ENCODE data around the gene CARD10. TPM values are rescaled to one million over a fixed set of nuclear protein-coding genes. Genes with fewer than 3 reads are reported as not detected.

CARD10 gene
- total RNA-seq, 8 experiments from 2014 or later: 1.1 to 7.5 (median 2.0) TPM

GRCh38 chr22:37456346-37456745, 62.9 kb downstream of the CARD10 start:
- 24 to 100% (median 90%) methylated on average over 1 to 4 of the region's 17 CpGs; no CpG with 5 or more reads in 4 of the 10 experiments for WGBS, 10 experiments
- in situ Hi-C loops (cut with MboI; ENCODE audit: low pct_unique_long_range_greater_than_20kb in 2 of 9, low sequenced_read_pairs in 9 of 9, unreplicated experiment in 9 of 9): loop anchor here in 5 of 9 experiments (5.0 to 10.0 kb wide), 3 partner anchors 132 to 142 kb away; no protein-coding TSS in a partner anchor
- no peak for ATAC-seq (replicated peaks in 6 of 8)

GRCh38 chr22:37455896-37456295, 63.3 kb downstream of the CARD10 start:
- Histone ChIP-seq H3K4me1 (replicated peaks in 1 of 2) (peaks cover 19 to 20% of the 10 kb centered on the region in 2 donors), H3K4me3 (no peak overlapping the region), H3K27ac (no peak overlapping the region)
- WGBS, 10 experiments: 0 to 60% (median 33%) methylated on average over 1 of the region's 14 CpGs; no CpG with 5 or more reads in 7 of the 10 experiments
- in situ Hi-C loops (cut with MboI; ENCODE audit: low pct_unique_long_range_greater_than_20kb in 2 of 9, low sequenced_read_pairs in 9 of 9, unreplicated experiment in 9 of 9): loop anchor here in 5 of 9 experiments (5.0 to 10.0 kb wide), 3 partner anchors 131 to 141 kb away; no protein-coding TSS in a partner anchor
- ATAC-seq (replicated peaks in 6 of 8): no peak

More at GRCh38 chr22:37456346-37456745, 62.9 kb downstream of the CARD10 start:
- Histone ChIP-seq H3K27ac (no peak overlapping the region), H3K4me1 (replicated peaks in 1 of 2) (peaks cover 19 to 20% of the 10 kb centered on the region in 2 donors), H3K4me3 (no peak overlapping the region)

GRCh38 chr22:37454857-37455686, 64.1 kb downstream of the CARD10 start:
- ATAC-seq (replicated peaks in 6 of 8): peak; percentile 18 to 95 (median 75)
- Histone ChIP-seq H3K4me1 (replicated peaks in 1 of 2) (peaks cover 24 to 27% of the 10 kb centered on the region in 2 donors), H3K27ac (no peak overlapping the region), H3K4me3 (no peak overlapping the region)
- in situ Hi-C loops (cut with MboI; ENCODE audit: low pct_unique_long_range_greater_than_20kb in 2 of 9, low sequenced_read_pairs in 9 of 9, unreplicated experiment in 9 of 9): loop anchor here in 6 of 9 experiments (5.0 to 10.0 kb wide), 3 partner anchors 130 to 140 kb away; no protein-coding TSS in a partner anchor
- WGBS, 10 experiments: 0 to 80% (median 27%) methylated on average over 1 to 10 of the region's 21 CpGs; no CpG with 5 or more reads in 1 of the 10 experiments

DNA sequence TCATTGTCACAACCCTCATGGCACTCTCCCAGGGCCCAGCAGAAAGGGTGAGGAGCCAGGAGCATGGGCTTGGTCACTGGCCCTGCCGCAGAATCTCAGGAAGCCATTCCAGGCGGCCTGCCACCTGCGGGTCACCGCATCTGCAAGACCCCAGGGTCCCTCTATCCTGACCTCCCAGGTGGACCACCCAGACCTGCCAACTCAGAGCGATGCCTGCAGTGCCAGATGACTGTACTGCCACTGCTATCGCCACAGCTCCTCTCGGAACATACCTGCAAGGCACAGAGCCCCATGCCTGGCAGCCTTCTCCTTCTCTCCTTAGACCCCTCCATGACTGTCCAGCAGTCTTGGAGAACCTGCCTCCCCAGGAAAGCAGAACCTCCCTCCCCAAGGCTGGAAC, 65.5 kb downstream of the CARD10 start:
- no peak for ATAC-seq (replicated peaks in 6 of 8)
- H3K27ac ChIP-seq: no peak overlapping the region
- peaks cover 38 to 39% of the 10 kb centered on the region in 2 donors for H3K4me1 ChIP-seq (replicated peaks in 1 of 2)
- 80 to 100% (median 89%) methylated on average over 1 to 5 of the region's 7 CpGs; no CpG with 5 or more reads in 7 of the 10 experiments for WGBS, 10 experiments
- in situ Hi-C loops (cut with MboI; ENCODE audit: low pct_unique_long_range_greater_than_20kb in 2 of 9, low sequenced_read_pairs in 9 of 9, unreplicated experiment in 9 of 9): loop anchor here in 5 of 9 experiments (5.0 to 10.0 kb wide), 3 partner anchors 129 to 139 kb away; no protein-coding TSS in a partner anchor
- no peak overlapping the region for H3K4me3 ChIP-seq

DNA sequence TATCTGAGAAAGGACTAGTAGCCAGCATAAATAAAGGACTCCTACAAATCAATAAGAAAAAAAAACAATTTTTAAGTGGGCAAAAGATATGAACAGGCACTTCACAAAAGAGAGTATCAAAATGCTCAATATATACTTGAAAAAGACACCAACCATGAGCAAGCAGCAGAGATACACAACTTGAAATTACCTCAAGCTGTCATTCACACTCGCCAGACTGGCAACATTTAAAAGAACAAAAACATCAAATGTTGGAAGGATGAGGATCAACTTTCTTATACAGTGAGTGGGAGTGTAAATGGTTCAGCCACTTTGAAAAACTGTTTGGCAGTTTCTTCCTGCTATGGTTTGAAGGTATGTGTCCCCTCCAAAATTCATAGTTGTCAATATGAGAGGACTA, 68.0 kb downstream of the CARD10 start:
- 0 to 100% (median 80%) methylated on average over 1 of the region's 1 CpG; no CpG with 5 or more reads in 1 of the 10 experiments for WGBS, 10 experiments
- H3K4me3 ChIP-seq: no peak overlapping the region
- no peak overlapping the region for H3K27ac ChIP-seq
- in situ Hi-C loops (cut with MboI; ENCODE audit: low pct_unique_long_range_greater_than_20kb in 2 of 9, low sequenced_read_pairs in 9 of 9, unreplicated experiment in 9 of 9): loop anchor here in 5 of 9 experiments (5.0 to 10.0 kb wide), 3 partner anchors 126 to 136 kb away; no protein-coding TSS in a partner anchor
- no peak for ATAC-seq (replicated peaks in 6 of 8)
- peaks cover 48 to 53% of the 10 kb centered on the region in 2 donors for H3K4me1 ChIP-seq (replicated peaks in 1 of 2)

DNA sequence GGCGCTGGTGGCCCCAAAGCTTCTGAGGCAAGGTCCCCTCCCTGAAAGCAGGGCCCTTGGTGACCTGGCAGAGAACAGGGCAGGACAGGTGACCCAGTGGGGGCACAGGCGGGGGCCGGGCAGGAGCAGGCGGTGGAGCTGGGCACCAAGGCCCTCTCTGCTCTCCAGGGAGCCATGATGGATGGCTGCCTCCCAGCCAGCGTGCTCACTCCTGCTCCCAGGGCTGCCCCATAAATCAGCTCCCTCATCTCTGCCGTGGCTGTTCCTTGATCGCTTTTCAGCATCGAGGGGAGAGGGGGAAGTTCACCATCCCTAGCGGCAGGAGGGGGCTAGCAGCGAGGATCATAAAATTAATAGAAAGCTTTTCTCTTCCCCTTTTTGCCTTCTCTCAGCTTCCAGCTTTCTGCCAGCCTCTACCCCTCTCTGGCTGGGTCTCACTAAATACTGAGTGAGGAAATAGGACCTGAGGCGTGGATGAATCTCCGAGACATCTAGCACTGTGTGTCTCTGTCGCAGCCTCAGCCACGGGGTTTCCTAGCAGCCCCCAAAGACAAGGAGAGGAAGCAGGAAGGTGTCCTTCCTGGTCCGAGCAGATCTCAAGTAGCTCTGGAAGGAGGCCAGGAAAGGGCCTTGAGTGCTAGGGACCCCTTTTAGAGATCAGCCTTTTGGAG, 69.7 kb downstream of the CARD10 start:
- Histone ChIP-seq H3K4me1 (replicated peaks in 1 of 2) (peaks cover 32 to 38% of the 10 kb centered on the region in 2 donors), H3K27ac (peak overlapping the region; percentile 66 to 82), H3K4me3 (no peak overlapping the region)
- peak in 5 of 8 experiments; percentile 93 to 97 (median 95) for ATAC-seq (replicated peaks in 6 of 8)
- 26 to 86% (median 43%) methylated on average over 1 to 9 of the region's 15 CpGs; no CpG with 5 or more reads in 6 of the 10 experiments for WGBS, 10 experiments
- in situ Hi-C loops (cut with MboI; ENCODE audit: low pct_unique_long_range_greater_than_20kb in 2 of 9, low sequenced_read_pairs in 9 of 9, unreplicated experiment in 9 of 9): loop anchor here in 5 of 9 experiments (5.0 to 10.0 kb wide), 3 partner anchors 125 to 135 kb away; no protein-coding TSS in a partner anchor

- Histone ChIP-seq H3K27ac (peak overlapping the region; percentile 66 to 82), H3K4me1 (replicated peaks in 1 of 2) (peaks cover 32 to 38% of the 10 kb centered on the region in 2 donors), H3K4me3 (no peak overlapping the region)
- in situ Hi-C loops (cut with MboI; ENCODE audit: low pct_unique_long_range_greater_than_20kb in 2 of 9, low sequenced_read_pairs in 9 of 9, unreplicated experiment in 9 of 9): no loop called here
- WGBS, 10 experiments: 40 to 76% methylated on average over 1 to 5 of the region's 18 CpGs; no CpG with 5 or more reads in 8 of the 10 experiments
- ATAC-seq (replicated peaks in 6 of 8): peak in 5 of 8 experiments; percentile 31 to 55 (median 42)
Measured at GRCh38 chr22:37448516-37449127, 70.6 kb downstream of the CARD10 start.

DNA sequence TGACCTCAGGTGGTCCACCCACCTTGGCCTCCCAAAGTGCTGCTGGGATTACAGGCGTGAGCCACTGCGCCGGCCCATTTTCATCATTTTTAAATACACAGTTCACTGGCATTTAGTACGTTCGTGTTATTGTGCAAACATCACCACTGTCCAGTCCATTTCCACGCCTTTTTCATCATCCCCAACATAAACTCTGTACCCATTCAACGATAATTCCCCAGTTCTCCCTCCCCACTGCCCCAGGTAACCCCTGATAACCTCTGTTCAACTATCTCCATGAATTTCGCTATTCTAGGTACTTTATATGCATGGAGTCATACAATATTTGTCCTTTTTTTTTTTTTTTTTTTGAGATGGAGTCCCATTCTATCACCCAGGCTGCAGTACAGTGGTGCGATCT, 73.7 kb downstream of the CARD10 start:
- no peak for ATAC-seq (replicated peaks in 6 of 8)
- in situ Hi-C loops (cut with MboI; ENCODE audit: low pct_unique_long_range_greater_than_20kb in 2 of 9, low sequenced_read_pairs in 9 of 9, unreplicated experiment in 9 of 9): no loop called here
- Histone ChIP-seq H3K4me3 (no peak overlapping the region), H3K27ac (no peak overlapping the region), H3K4me1 (replicated peaks in 1 of 2) (peaks cover 37 to 47% of the 10 kb centered on the region in 2 donors)
- WGBS, 10 experiments: 39 to 100% (median 75%) methylated on average over 1 to 8 of the region's 9 CpGs; no CpG with 5 or more reads in 4 of the 10 experiments

GRCh38 chr22:37443977-37444376, 75.2 kb downstream of the CARD10 start:
- 53 to 100% (median 89%) methylated on average over 1 to 7 of the region's 7 CpGs; no CpG with 5 or more reads in 1 of the 10 experiments for WGBS, 10 experiments
- H3K4me3 ChIP-seq: no peak overlapping the region
- no peak overlapping the region for H3K27ac ChIP-seq
- H3K4me1 ChIP-seq (replicated peaks in 1 of 2): peaks cover 22 to 38% of the 10 kb centered on the region in 2 donors
- ATAC-seq (replicated peaks in 6 of 8): no peak
- in situ Hi-C loops (cut with MboI; ENCODE audit: low pct_unique_long_range_greater_than_20kb in 2 of 9, low sequenced_read_pairs in 9 of 9, unreplicated experiment in 9 of 9): no loop called here

GRCh38 chr22:37443086-37443485, 76.1 kb downstream of the CARD10 start:
- ATAC-seq (replicated peaks in 6 of 8): no peak
- no peak overlapping the region for H3K27ac ChIP-seq
- in situ Hi-C loops (cut with MboI; ENCODE audit: low pct_unique_long_range_greater_than_20kb in 2 of 9, low sequenced_read_pairs in 9 of 9, unreplicated experiment in 9 of 9): no loop called here
- H3K4me3 ChIP-seq: no peak overlapping the region
- WGBS, 10 experiments: 25 to 100% (median 84%) methylated on average over 1 to 7 of the region's 7 CpGs
- H3K4me1 ChIP-seq (replicated peaks in 1 of 2): peaks cover 22 to 38% of the 10 kb centered on the region in 2 donors

DNA sequence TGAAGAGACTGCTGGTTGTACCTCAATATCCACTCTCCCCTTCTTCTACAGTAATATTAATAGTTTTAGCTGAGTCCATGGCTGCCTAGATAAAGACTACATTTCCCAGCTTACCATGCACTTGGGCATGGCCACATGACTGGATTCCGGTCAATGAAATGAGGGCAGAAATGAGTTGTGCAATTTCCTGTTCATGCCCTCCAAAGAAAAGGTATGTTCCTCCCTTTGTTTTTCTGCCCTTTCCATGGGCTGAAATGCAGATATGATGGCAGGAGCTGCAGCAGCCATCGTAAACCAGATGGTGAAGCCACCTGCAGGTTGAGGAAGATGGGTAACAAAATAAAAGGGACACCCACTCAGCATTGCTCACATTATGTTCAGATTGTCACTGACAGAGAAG, 76.7 kb downstream of the CARD10 start:
- Histone ChIP-seq H3K4me3 (no peak overlapping the region), H3K27ac (peak overlapping the region in 1 of 2 donors; percentile 35), H3K4me1 (replicated peaks in 1 of 2) (peaks cover 19 to 34% of the 10 kb centered on the region in 2 donors)
- 14 to 95% (median 70%) methylated on average over 1 to 2 of the region's 2 CpGs; no CpG with 5 or more reads in 3 of the 10 experiments for WGBS, 10 experiments
- in situ Hi-C loops (cut with MboI; ENCODE audit: low pct_unique_long_range_greater_than_20kb in 2 of 9, low sequenced_read_pairs in 9 of 9, unreplicated experiment in 9 of 9): no loop called here
- peak in 5 of 8 experiments; percentile 45 to 68 (median 50) for ATAC-seq (replicated peaks in 6 of 8)

- Histone ChIP-seq H3K27ac (peak overlapping the region in 1 of 2 donors; percentile 35), H3K4me3 (no peak overlapping the region), H3K4me1 (replicated peaks in 1 of 2) (peaks cover 17 to 30% of the 10 kb centered on the region in 2 donors)
- in situ Hi-C loops (cut with MboI; ENCODE audit: low pct_unique_long_range_greater_than_20kb in 2 of 9, low sequenced_read_pairs in 9 of 9, unreplicated experiment in 9 of 9): no loop called here
- ATAC-seq (replicated peaks in 6 of 8): peak in 5 of 8 experiments; percentile 84 to 90 (median 88)
- 49 to 82% (median 68%) methylated on average over 2 to 7 of the region's 8 CpGs; no CpG with 5 or more reads in 4 of the 10 experiments for WGBS, 10 experiments
Measured at GRCh38 chr22:37442135-37442534, 77.1 kb downstream of the CARD10 start.
